ENCODE measurements around the gene ZMYND8.
"Not testable (repeated sequence)": the region's sequence is repeated elsewhere in the genome, so short reads cannot be mapped to it uniquely, and the experiment has no call there.

ZMYND8 gene

GRCh38 chr20:47293631-47294030 lies 62.9 kb downstream of the ZMYND8 start:
- TF ChIP-seq CTCF (conservative IDR thresholded peaks at IDR 0.05; ENCODE audit: low read length), result no peak
- no peak for DNase-seq (ENCODE audit: low read depth)
- no peak overlapping the region for H3K4me3 ChIP-seq (ENCODE audit: low read length)

GRCh38 chr20:47292581-47292980 lies 63.9 kb downstream of the ZMYND8 start:
- H3K4me3 ChIP-seq (ENCODE audit: low read length), result no peak overlapping the region
- DNase-seq (ENCODE audit: low read depth), result no peak
- TF ChIP-seq CTCF (conservative IDR thresholded peaks at IDR 0.05; ENCODE audit: low read length), result no peak

GRCh38 chr20:47290666-47291430 lies 65.7 kb downstream of the ZMYND8 start:
- DNase-seq (ENCODE audit: low read depth), result no peak
- no peak overlapping the region for H3K4me3 ChIP-seq (ENCODE audit: low read length)
- TF ChIP-seq CTCF (conservative IDR thresholded peaks at IDR 0.05; ENCODE audit: low read length), result no peak

- no peak overlapping the region for H3K4me3 ChIP-seq (ENCODE audit: low read length)
- no peak for DNase-seq (ENCODE audit: low read depth)
- TF ChIP-seq CTCF (conservative IDR thresholded peaks at IDR 0.05; ENCODE audit: low read length), result no peak
These were observed 66.5 kb downstream of the ZMYND8 start for GRCh38 chr20:47290008-47290407.

GRCh38 chr20:47289096-47289495 lies 67.4 kb downstream of the ZMYND8 start:
- H3K4me3 ChIP-seq (ENCODE audit: low read length), result no peak overlapping the region
- no peak for TF ChIP-seq CTCF (conservative IDR thresholded peaks at IDR 0.05; ENCODE audit: low read length)
- DNase-seq (ENCODE audit: low read depth), result no peak

GRCh38 chr20:47288530-47288929 lies 68.0 kb downstream of the ZMYND8 start:
- not testable (repeated sequence) for DNase-seq (ENCODE audit: low read depth)

GRCh38 chr20:47287609-47288144 lies 68.8 kb downstream of the ZMYND8 start:
- no peak for TF ChIP-seq CTCF (conservative IDR thresholded peaks at IDR 0.05; ENCODE audit: low read length)
- H3K4me3 ChIP-seq (ENCODE audit: low read length), result no peak overlapping the region
- no peak for DNase-seq (ENCODE audit: low read depth)

More at GRCh38 chr20:47288530-47288929, 68.0 kb downstream of the ZMYND8 start:
- not testable (repeated sequence) for H3K4me3 ChIP-seq (ENCODE audit: low read length)
